VCaP (cell line): ENCODE data around the gene NRGN.
A peak's percentile ranks its signal among the peaks of the same experiment; 100 is the strongest.

ENCODE experiments used
- H3K27ac ChIP-seq: fragments of 450-650 bp; 2 replicates; pipeline ENCODE4 v1.5.1; 2017
- CTCF ChIP-seq: fragments of 450-650 bp; conservative IDR thresholded peaks from 2 replicates; pipeline ENCODE4 v1.5.1; 2017; ENCODE audit warnings: mild to moderate bottlenecking, moderate library complexity

NRGN gene

GRCh38 chr11:124717421-124717785 is 22.3 kb upstream of the NRGN start:
- TF ChIP-seq CTCF = no peak
- H3K27ac ChIP-seq = peak overlapping the region; percentile 59

GRCh38 chr11:124717786-124718651 is 21.7 kb upstream of the NRGN start:
- no peak for TF ChIP-seq CTCF
- H3K27ac ChIP-seq = peak overlapping the region; percentile 59

GRCh38 chr11:124718801-124719200 is 20.9 kb upstream of the NRGN start:
- TF ChIP-seq CTCF = no peak
- no peak overlapping the region for H3K27ac ChIP-seq

GRCh38 chr11:124719534-124719933 is 20.2 kb upstream of the NRGN start:
- no peak for TF ChIP-seq CTCF

GRCh38 chr11:124722176-124722575 is 17.6 kb upstream of the NRGN start:
- TF ChIP-seq CTCF = no peak
- no peak overlapping the region for H3K27ac ChIP-seq

More at GRCh38 chr11:124719534-124719933, 20.2 kb upstream of the NRGN start:
- H3K27ac ChIP-seq = no peak overlapping the region

GRCh38 chr11:124724979-124725718 is 14.6 kb upstream of the NRGN start:
- no peak for TF ChIP-seq CTCF
- peak overlapping the region; percentile 77 for H3K27ac ChIP-seq

- H3K27ac ChIP-seq = peak overlapping the region; percentile 77
- no peak for TF ChIP-seq CTCF
These were observed 14.0 kb upstream of the NRGN start for GRCh38 chr11:124725719-124726105.
